ENCODE measurements around the gene RASSF6.

Gene RASSF6

DNA sequence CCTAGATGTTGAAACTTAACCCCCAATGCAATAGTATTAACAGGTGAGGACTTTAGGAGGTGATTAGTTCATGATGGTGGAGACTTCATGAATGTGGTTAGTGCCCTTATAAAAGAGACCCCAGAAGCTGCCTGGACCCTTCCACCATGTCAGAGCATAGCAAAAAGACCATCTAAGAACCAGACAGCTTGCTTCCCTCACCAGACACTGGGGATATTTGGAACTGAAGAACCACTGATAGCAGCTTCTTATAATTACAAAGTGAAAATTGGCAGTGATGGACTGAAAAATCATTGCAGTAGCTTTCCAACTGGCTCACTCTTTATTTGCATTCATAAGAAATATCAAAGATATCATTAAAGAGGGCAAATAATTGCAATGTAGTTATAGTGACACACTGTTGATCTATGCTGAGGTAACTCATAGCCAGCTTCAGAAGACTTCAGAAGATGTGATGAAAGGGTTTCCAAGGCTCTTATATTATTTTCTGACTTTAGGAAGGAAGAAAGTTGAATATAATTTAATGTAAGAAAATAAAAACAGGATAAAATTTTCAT is 5.8 kb downstream of the RASSF6 start:
- Histone ChIP-seq H3K9ac (ENCODE audit: low read depth, low read length, poor library complexity, severe bottlenecking) (no peak overlapping the region), H2AFZ (ENCODE audit: low read length) (no peak overlapping the region), H3K79me2 (ENCODE audit: insufficient read depth, low read length) (no peaks in the 10 kb centered on the region), H3K4me2 (ENCODE audit: low read depth, low read length, poor library complexity, severe bottlenecking) (no peak overlapping the region), H3K4me1 (ENCODE audit: insufficient read depth, low read length, poor library complexity, severe bottlenecking) (no peaks in the 10 kb centered on the region), H3F3A (ENCODE audit: low read depth) (no peaks in the 10 kb centered on the region), H4K20me1 (ENCODE audit: insufficient read depth, low read length, poor library complexity, severe bottlenecking) (no peaks in the 10 kb centered on the region), H3K36me3 (ENCODE audit: insufficient read depth, low read length) (no peaks in the 10 kb centered on the region), H3K27me3 (ENCODE audit: insufficient read depth, low read length, poor library complexity, severe bottlenecking) (no peaks in the 10 kb centered on the region), H3K4me3 (ENCODE audit: low read length, poor library complexity, severe bottlenecking) (no peak overlapping the region), H3K9me2 (replicated peaks; ENCODE audit: low read depth, low read length) (no peaks in the 10 kb centered on the region), H3K9me3 (ENCODE audit: insufficient read depth, low read depth, low read length) (no peaks in the 10 kb centered on the region)
- TF ChIP-seq EZH2phosphoT487 (IDR thresholded peaks at IDR 0.05; ENCODE audit: borderline replicate concordance), result no peak
- TF ChIP-seq, protein P1, sequence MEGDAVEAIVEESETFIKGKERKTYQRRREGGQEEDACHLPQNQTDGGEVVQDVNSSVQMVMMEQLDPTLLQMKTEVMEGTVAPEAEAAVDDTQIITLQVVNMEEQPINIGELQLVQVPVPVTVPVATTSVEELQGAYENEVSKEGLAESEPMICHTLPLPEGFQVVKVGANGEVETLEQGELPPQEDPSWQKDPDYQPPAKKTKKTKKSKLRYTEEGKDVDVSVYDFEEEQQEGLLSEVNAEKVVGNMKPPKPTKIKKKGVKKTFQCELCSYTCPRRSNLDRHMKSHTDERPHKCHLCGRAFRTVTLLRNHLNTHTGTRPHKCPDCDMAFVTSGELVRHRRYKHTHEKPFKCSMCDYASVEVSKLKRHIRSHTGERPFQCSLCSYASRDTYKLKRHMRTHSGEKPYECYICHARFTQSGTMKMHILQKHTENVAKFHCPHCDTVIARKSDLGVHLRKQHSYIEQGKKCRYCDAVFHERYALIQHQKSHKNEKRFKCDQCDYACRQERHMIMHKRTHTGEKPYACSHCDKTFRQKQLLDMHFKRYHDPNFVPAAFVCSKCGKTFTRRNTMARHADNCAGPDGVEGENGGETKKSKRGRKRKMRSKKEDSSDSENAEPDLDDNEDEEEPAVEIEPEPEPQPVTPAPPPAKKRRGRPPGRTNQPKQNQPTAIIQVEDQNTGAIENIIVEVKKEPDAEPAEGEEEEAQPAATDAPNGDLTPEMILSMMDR (conservative IDR thresholded peaks at IDR 0.05; ENCODE audit: low read length), result no peak

DNA sequence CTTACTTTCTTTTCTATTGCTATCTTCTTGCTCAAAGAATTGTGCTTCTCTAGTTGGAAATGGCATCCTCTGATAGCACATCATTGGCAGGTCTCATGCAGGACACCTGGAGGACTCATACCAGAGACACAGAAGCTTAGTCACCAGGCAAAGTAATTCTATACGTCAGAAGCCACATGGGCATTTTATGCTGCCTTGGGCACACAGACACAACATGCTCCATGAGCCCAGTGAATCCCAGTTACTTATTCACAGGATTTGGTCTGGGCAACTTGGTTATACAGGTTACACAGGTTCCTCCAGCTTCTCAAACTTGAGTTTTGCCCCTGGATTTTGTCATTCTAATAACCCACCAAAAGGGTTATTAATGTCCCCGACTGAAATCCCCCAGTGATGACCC is 7.1 kb downstream of the RASSF6 start:
- Histone ChIP-seq H3K27me3 (ENCODE audit: insufficient read depth, low read length, poor library complexity, severe bottlenecking) (no peaks in the 10 kb centered on the region), H3K4me2 (ENCODE audit: low read depth, low read length, poor library complexity, severe bottlenecking) (no peak overlapping the region), H3K9me2 (replicated peaks; ENCODE audit: low read depth, low read length) (no peaks in the 10 kb centered on the region), H3K9ac (ENCODE audit: low read depth, low read length, poor library complexity, severe bottlenecking) (no peak overlapping the region), H3K4me3 (ENCODE audit: low read length, poor library complexity, severe bottlenecking) (no peak overlapping the region), H2AFZ (ENCODE audit: low read length) (no peak overlapping the region), H4K20me1 (ENCODE audit: insufficient read depth, low read length, poor library complexity, severe bottlenecking) (no peaks in the 10 kb centered on the region), H3K9me3 (ENCODE audit: insufficient read depth, low read depth, low read length) (no peaks in the 10 kb centered on the region), H3K79me2 (ENCODE audit: insufficient read depth, low read length) (no peaks in the 10 kb centered on the region), H3K4me1 (ENCODE audit: insufficient read depth, low read length, poor library complexity, severe bottlenecking) (no peaks in the 10 kb centered on the region), H3K36me3 (ENCODE audit: insufficient read depth, low read length) (no peaks in the 10 kb centered on the region), H3F3A (ENCODE audit: low read depth) (no peaks in the 10 kb centered on the region)
- TF ChIP-seq, protein P1 (conservative IDR thresholded peaks at IDR 0.05; ENCODE audit: low read length), result no peak
- TF ChIP-seq EZH2phosphoT487 (IDR thresholded peaks at IDR 0.05; ENCODE audit: borderline replicate concordance), result no peak

DNA sequence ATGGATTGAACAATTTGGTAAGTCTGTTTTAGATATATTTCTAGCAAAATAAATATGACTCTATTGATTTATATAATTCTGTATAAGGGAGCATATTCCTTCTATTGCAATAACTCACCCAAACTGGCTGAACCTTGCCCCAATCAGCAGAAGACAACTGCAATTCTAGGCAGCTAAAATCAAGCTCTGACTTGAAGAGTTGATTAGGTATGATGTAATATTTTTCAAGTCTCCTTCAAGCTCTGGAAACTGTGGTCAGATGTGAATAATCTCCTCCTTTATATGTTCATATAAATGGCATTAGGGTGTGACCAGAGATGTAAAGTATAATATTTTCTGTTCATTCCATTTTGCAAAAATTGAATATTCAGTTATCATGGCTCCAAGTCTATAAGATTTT is 8.2 kb downstream of the RASSF6 start:
- no peaks in the 10 kb centered on the region for H3K27me3 ChIP-seq (ENCODE audit: insufficient read depth, low read length, poor library complexity, severe bottlenecking)
- no peaks in the 10 kb centered on the region for H3K36me3 ChIP-seq (ENCODE audit: insufficient read depth, low read length)
- H3K79me2 ChIP-seq (ENCODE audit: insufficient read depth, low read length), result no peaks in the 10 kb centered on the region
- peaks cover 1% of the 10 kb centered on the region for H3K4me1 ChIP-seq (ENCODE audit: insufficient read depth, low read length, poor library complexity, severe bottlenecking)
- no peaks in the 10 kb centered on the region for H4K20me1 ChIP-seq (ENCODE audit: insufficient read depth, low read length, poor library complexity, severe bottlenecking)
- no peak overlapping the region for H3K4me3 ChIP-seq (ENCODE audit: low read length, poor library complexity, severe bottlenecking)
- H2AFZ ChIP-seq (ENCODE audit: low read length), result no peak overlapping the region
- TF ChIP-seq, protein P1 (conservative IDR thresholded peaks at IDR 0.05; ENCODE audit: low read length), result no peak
- no peak for TF ChIP-seq EZH2phosphoT487 (IDR thresholded peaks at IDR 0.05; ENCODE audit: borderline replicate concordance)
- H3K9me3 ChIP-seq (ENCODE audit: insufficient read depth, low read depth, low read length), result no peaks in the 10 kb centered on the region
- no peaks in the 10 kb centered on the region for H3F3A ChIP-seq (ENCODE audit: low read depth)
- no peak overlapping the region for H3K9ac ChIP-seq (ENCODE audit: low read depth, low read length, poor library complexity, severe bottlenecking)
- no peaks in the 10 kb centered on the region for H3K9me2 ChIP-seq (replicated peaks; ENCODE audit: low read depth, low read length)
- no peak overlapping the region for H3K4me2 ChIP-seq (ENCODE audit: low read depth, low read length, poor library complexity, severe bottlenecking)

Data from Loucy (cell line).